H9 (cell line): ENCODE data around the gene MED27. TPM values are rescaled to one million over a fixed set of nuclear protein-coding genes. Genes with fewer than 3 reads are reported as not detected.

Experiments used
- DNase-seq: peaks from one replicate; pipeline ENCODE4 v3.0.0-alpha.2; 2017
- H2AFZ ChIP-seq: one replicate; pipeline ENCODE4 v1.6.1; 2013; ENCODE audit warnings: mild to moderate bottlenecking, low read length, control low read depth, moderate library complexity
- H2AK5ac ChIP-seq: 2 replicates; pipeline ENCODE4 v1.6.1; 2013; ENCODE audit warnings: low read length, control low read depth, mixed read lengths; ENCODE audit not compliant: insufficient read length
- H2BK120ac ChIP-seq: one replicate; pipeline ENCODE4 v1.6.1; 2013; ENCODE audit warnings: low read depth, mild to moderate bottlenecking, low read length, control low read depth, inconsistent platforms; ENCODE audit not compliant: poor library complexity, severe bottlenecking
- H2BK12ac ChIP-seq: 2 replicates; pipeline ENCODE4 v1.6.1; 2013; ENCODE audit warnings: low read length, control low read depth, mixed read lengths, low read depth; ENCODE audit not compliant: insufficient read length
- H2BK15ac ChIP-seq: 2 replicates; pipeline ENCODE4 v1.6.1; 2013; ENCODE audit warnings: low read depth, low read length, control low read depth
- H2BK20ac ChIP-seq: one replicate; pipeline ENCODE4 v1.6.1; 2013; ENCODE audit warnings: low read depth, mild to moderate bottlenecking, low read length, control low read depth, inconsistent platforms; ENCODE audit not compliant: poor library complexity, severe bottlenecking
- H2BK5ac ChIP-seq: 2 replicates; pipeline ENCODE4 v1.6.1; 2013; ENCODE audit warnings: low read length, control low read depth, mixed read lengths; ENCODE audit not compliant: insufficient read length
- H3K14ac ChIP-seq: 2 replicates; pipeline ENCODE4 v1.6.1; 2013; ENCODE audit warnings: low read length, control low read depth; ENCODE audit not compliant: insufficient read depth
- H3K18ac ChIP-seq: 2 replicates; pipeline ENCODE4 v1.6.1; 2013; ENCODE audit warnings: low read depth, mild to moderate bottlenecking, mixed read lengths, low read length, control low read depth; ENCODE audit not compliant: insufficient read length
- H3K23ac ChIP-seq: 2 replicates; pipeline ENCODE4 v1.6.1; 2013; ENCODE audit warnings: low read length, control low read depth, mixed read lengths, low read depth; ENCODE audit not compliant: insufficient read length
- H3K23me2 ChIP-seq: 2 replicates; pipeline ENCODE4 v1.6.1; 2013; ENCODE audit warnings: low read depth, mild to moderate bottlenecking, mixed read lengths, low read length, control low read depth; ENCODE audit not compliant: insufficient read length, poor library complexity, severe bottlenecking
- H3K27ac ChIP-seq: 2 replicates; pipeline ENCODE4 v1.5.1; 2013; ENCODE audit warnings: low read length, control low read depth, mixed read lengths, low read depth; ENCODE audit not compliant: insufficient read length
- H3K27me3 ChIP-seq: 2 replicates; pipeline ENCODE4 v1.6.1; 2013; ENCODE audit warnings: low read length, control low read depth, inconsistent platforms; ENCODE audit not compliant: insufficient read depth
- H3K4ac ChIP-seq: 2 replicates; pipeline ENCODE4 v1.6.1; 2013; ENCODE audit warnings: low read depth, mild to moderate bottlenecking, control low read depth, inconsistent platforms, low read length, moderate library complexity
- H3K4me1 ChIP-seq: 2 replicates; pipeline ENCODE4 v1.6.1; 2013; ENCODE audit warnings: low read length, control low read depth, inconsistent platforms; ENCODE audit not compliant: insufficient read depth
- H3K4me2 ChIP-seq: 2 replicates; pipeline ENCODE4 v1.6.1; 2013; ENCODE audit warnings: low read length, control low read depth, mixed read lengths; ENCODE audit not compliant: insufficient read length, insufficient read depth
- H3K56ac ChIP-seq: 2 replicates; pipeline ENCODE4 v1.6.1; 2013; ENCODE audit warnings: low read depth, mild to moderate bottlenecking, mixed read lengths, low read length, control low read depth; ENCODE audit not compliant: insufficient read length
- H3K79me1 ChIP-seq: 2 replicates; pipeline ENCODE4 v1.6.1; 2013; ENCODE audit warnings: low read depth, mild to moderate bottlenecking, moderate library complexity, low read length, control low read depth, inconsistent platforms; ENCODE audit not compliant: insufficient read depth, poor library complexity, severe bottlenecking
- H3K79me2 ChIP-seq: 2 replicates; pipeline ENCODE4 v1.6.1; 2013; ENCODE audit warnings: low read length, control low read depth, inconsistent platforms; ENCODE audit not compliant: insufficient read depth
- H3K9ac ChIP-seq: 2 replicates; pipeline ENCODE4 v1.6.1; 2013; ENCODE audit warnings: low read length, control low read depth, mixed read lengths; ENCODE audit not compliant: insufficient read length; ENCODE audit errors: extremely low read depth
- H3K9me3 ChIP-seq: one replicate; pipeline ENCODE4 v1.6.1; 2013; ENCODE audit warnings: low read depth, low read length, inconsistent platforms; ENCODE audit not compliant: control insufficient read depth
- H3T11ph ChIP-seq: one replicate; pipeline ENCODE4 v1.6.1; 2013; ENCODE audit warnings: mild to moderate bottlenecking, low read length, control low read depth, inconsistent platforms
- H4K20me1 ChIP-seq: one replicate; pipeline ENCODE4 v1.6.1; 2013; ENCODE audit not compliant: control insufficient read depth, insufficient read length, insufficient read depth
- H4K5ac ChIP-seq: 2 replicates; pipeline ENCODE4 v1.6.1; 2013; ENCODE audit warnings: low read depth, mild to moderate bottlenecking, mixed read lengths, low read length, control low read depth; ENCODE audit not compliant: insufficient read length
- H4K8ac ChIP-seq: replicated peaks from 2 replicates; pipeline ENCODE4 v1.6.1; 2013; ENCODE audit warnings: low read length, control low read depth, mixed read lengths, low read depth; ENCODE audit not compliant: insufficient read length
- H4K91ac ChIP-seq: 2 replicates; pipeline ENCODE4 v1.6.1; 2013; ENCODE audit warnings: low read depth, mild to moderate bottlenecking, moderate library complexity, mixed read lengths, low read length, control low read depth; ENCODE audit not compliant: insufficient read length
- H3K27ac Mint-ChIP-seq, 3 experiments: 2 replicates in 2 of 3; 3 replicates in 1 of 3; pipeline ENCODE4 v1.8.0; 2020 to 2021; ENCODE audit warnings: mixed read lengths in 3 of 3, mild to moderate bottlenecking in 1 of 3, moderate library complexity in 1 of 3
- H3K27me3 Mint-ChIP-seq: 2 replicates; pipeline ENCODE4 v1.8.0; 2021; ENCODE audit warnings: low read depth, mild to moderate bottlenecking, moderate library complexity, mixed read lengths
- H3K36me3 Mint-ChIP-seq, 3 experiments: 2 replicates in 2 of 3; 3 replicates in 1 of 3; pipeline ENCODE4 v1.8.0; 2020 to 2021; ENCODE audit warnings: low read depth in 3 of 3, mixed read lengths in 3 of 3; ENCODE audit not compliant: insufficient read depth in 1 of 3
- H3K4me1 Mint-ChIP-seq, 2 experiments: 2 replicates each; pipeline ENCODE4 v1.8.0; 2020; ENCODE audit warnings: mixed read lengths in 2 of 2
- H3K4me3 Mint-ChIP-seq, 2 experiments: 2 replicates in 1 of 2; 3 replicates in 1 of 2; pipeline ENCODE4 v1.8.0; 2020 to 2021; ENCODE audit warnings: mild to moderate bottlenecking in 2 of 2, mixed read lengths in 2 of 2, moderate library complexity in 1 of 2
- H3K9me3 Mint-ChIP-seq, 2 experiments: 2 replicates in 1 of 2; 3 replicates in 1 of 2; pipeline ENCODE4 v1.8.0; 2020; ENCODE audit warnings: mild to moderate bottlenecking in 2 of 2, mixed read lengths in 2 of 2, moderate library complexity in 1 of 2
- WGBS: extraction: QIAGEN DNeasy Blood & Tissue Kit; methylation state at CpG from one replicate; pipeline ENCODE4 v1.1.7; 2013; ENCODE audit warnings: missing lambda C conversion rate, low lambda C conversion rate, mixed read lengths; ENCODE audit not compliant: insufficient read length; ENCODE audit errors: extremely low coverage; 5-methylcytosine and 5-hydroxymethylcytosine counted together
- total RNA-seq: library from RNA; stranded (reverse); gene quantifications from 2 replicates; pipeline ENCODE4 v1.2.1, GENCODE V29; 2021
- TF ChIP-seq, protein P1 (sequence below): fragments of 200-600 bp; sonication (generic); conservative IDR thresholded peaks from 3 replicates; pipeline ENCODE4 v1.8.0; 2021; ENCODE audit warnings: antibody characterized with exemption, mild to moderate bottlenecking

The MED27 gene
- total RNA-seq, 1 experiment from 2014 or later, result 33.5 TPM

DNA sequence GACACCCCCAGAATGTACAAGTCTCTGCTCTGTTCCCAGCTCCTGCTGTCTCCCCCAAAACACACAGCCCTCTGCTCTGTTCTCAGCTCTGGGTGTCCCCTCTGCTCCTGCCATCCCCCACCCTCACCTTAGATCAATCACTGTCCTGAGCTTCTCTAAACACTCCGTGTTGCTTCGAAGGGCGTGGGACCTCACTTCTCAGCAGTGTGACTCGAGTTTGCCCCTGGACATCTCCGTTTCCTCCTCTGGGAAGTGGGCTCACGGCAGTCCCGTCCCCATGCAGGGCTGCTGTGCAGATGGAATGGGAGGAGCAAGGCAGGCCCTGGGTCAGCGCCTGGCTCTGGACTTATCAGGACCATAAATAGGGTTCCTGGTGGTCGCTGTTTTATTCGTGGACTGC lies 241.8 kb downstream of the MED27 start:
- Histone ChIP-seq H3K23ac (no peak overlapping the region), H3K79me2 (no peaks in the 10 kb centered on the region), H2AFZ (no peak overlapping the region), H3T11ph (no peak overlapping the region), H3K4me2 (no peak overlapping the region), H2AK5ac (no peak overlapping the region), H2BK12ac (no peak overlapping the region), H2BK120ac (no peak overlapping the region), H4K91ac (no peak overlapping the region), H2BK5ac (no peak overlapping the region), H3K4ac (no peak overlapping the region), H3K9ac (no peak overlapping the region), H3K14ac (peak overlapping the region; percentile 31; the same call in 1 of the 2 replicates), H3K4me1 (no peaks in the 10 kb centered on the region), H3K79me1 (no peaks in the 10 kb centered on the region), H4K8ac (no peak overlapping the region), H3K27me3 (no peaks in the 10 kb centered on the region), H3K56ac (no peak overlapping the region), H3K27ac (no peak overlapping the region), H3K18ac (no peak overlapping the region), H3K9me3 (no peaks in the 10 kb centered on the region), H3K23me2 (no peaks in the 10 kb centered on the region), H4K20me1 (no peaks in the 10 kb centered on the region), H4K5ac (no peak overlapping the region), H2BK15ac (no peak overlapping the region), H2BK20ac (no peak overlapping the region)
- TF ChIP-seq, protein P1, sequence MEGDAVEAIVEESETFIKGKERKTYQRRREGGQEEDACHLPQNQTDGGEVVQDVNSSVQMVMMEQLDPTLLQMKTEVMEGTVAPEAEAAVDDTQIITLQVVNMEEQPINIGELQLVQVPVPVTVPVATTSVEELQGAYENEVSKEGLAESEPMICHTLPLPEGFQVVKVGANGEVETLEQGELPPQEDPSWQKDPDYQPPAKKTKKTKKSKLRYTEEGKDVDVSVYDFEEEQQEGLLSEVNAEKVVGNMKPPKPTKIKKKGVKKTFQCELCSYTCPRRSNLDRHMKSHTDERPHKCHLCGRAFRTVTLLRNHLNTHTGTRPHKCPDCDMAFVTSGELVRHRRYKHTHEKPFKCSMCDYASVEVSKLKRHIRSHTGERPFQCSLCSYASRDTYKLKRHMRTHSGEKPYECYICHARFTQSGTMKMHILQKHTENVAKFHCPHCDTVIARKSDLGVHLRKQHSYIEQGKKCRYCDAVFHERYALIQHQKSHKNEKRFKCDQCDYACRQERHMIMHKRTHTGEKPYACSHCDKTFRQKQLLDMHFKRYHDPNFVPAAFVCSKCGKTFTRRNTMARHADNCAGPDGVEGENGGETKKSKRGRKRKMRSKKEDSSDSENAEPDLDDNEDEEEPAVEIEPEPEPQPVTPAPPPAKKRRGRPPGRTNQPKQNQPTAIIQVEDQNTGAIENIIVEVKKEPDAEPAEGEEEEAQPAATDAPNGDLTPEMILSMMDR, result no peak
- WGBS, result no CpG with 5 or more reads among the region's 10 CpGs
- H3K36me3 Mint-ChIP-seq, result peaks cover 0 to 9% (median 3%) of the 10 kb centered on the region in 3 experiments; a peak in 3 of 7 replicates
- H3K4me3 Mint-ChIP-seq, result no peak overlapping the region
- H3K27ac Mint-ChIP-seq, result no peak overlapping the region; a peak in 1 of 7 replicates
- H3K9me3 Mint-ChIP-seq, result peaks cover 7 to 8% of the 10 kb centered on the region in 2 experiments
- H3K4me1 Mint-ChIP-seq, result peaks cover 2 to 33% of the 10 kb centered on the region in 2 experiments; a peak in 3 of 4 replicates
- no peak for DNase-seq
- peaks cover 5% of the 10 kb centered on the region; the same call in 1 of the 2 replicates for H3K27me3 Mint-ChIP-seq
